ENCODE results near the gene FGF16.

The FGF16 gene

GRCh38 chrX:77502951-77503525, 55.8 kb downstream of the FGF16 start:
- Histone ChIP-seq H3K4me2 (no peak overlapping the region), H3K27ac (no peak overlapping the region), H3K4me3 (no peak overlapping the region), H3K9me3 (no peaks in the 10 kb centered on the region), H3K4me1 (no peaks in the 10 kb centered on the region), H4K20me1 (no peaks in the 10 kb centered on the region), H3K27me3 (peaks cover 28% of the 10 kb centered on the region), H3K36me3 (peaks cover 8% of the 10 kb centered on the region; the same call in 1 of the 2 replicates), H3K9ac (no peak overlapping the region)
- TF ChIP-seq Cebpa-rat (IDR thresholded peaks at IDR 0.05), result no peak

- no peak overlapping the region for H3K9ac ChIP-seq
- H3K4me2 ChIP-seq, result no peak overlapping the region
- TF ChIP-seq Cebpa-rat (IDR thresholded peaks at IDR 0.05), result no peak
- no peak overlapping the region for H3K27ac ChIP-seq
- H3K9me3 ChIP-seq, result no peaks in the 10 kb centered on the region
- H3K4me1 ChIP-seq, result no peaks in the 10 kb centered on the region
- H3K4me3 ChIP-seq, result no peak overlapping the region
- H3K36me3 ChIP-seq, result peaks cover 26% of the 10 kb centered on the region
- H3K27me3 ChIP-seq, result peaks cover 33% of the 10 kb centered on the region
- H4K20me1 ChIP-seq, result no peaks in the 10 kb centered on the region
Observed at GRCh38 chrX:77505227-77505626, 58.0 kb downstream of the FGF16 start.

All from BLaER1 (cell line).